Pancreas (tissue), 10 donors: ENCODE data around the gene NMU. TPM values are rescaled to one million over a fixed set of nuclear protein-coding genes. Genes with fewer than 3 reads are reported as not detected.

Experiments used
- ATAC-seq, 4 donors: fragments of 200-7000 bp; cut with Tn5 transposase; one replicate each; pipeline versions ENCODE4 v1.8.0 to v1.9.1; 2020; ENCODE audit warnings: mild to moderate bottlenecking in 4 of 4, moderate library complexity in 4 of 4
- DNase-seq, 6 donors: peaks; one replicate each; pipeline ENCODE4 v3.0.0-alpha.2; 2020
- FAIRE-seq: peaks from 2 replicates; lab custom pipeline; 2012; peaks lifted over from hg19 to GRCh38; lab: Jason Lieb, UNC
- H3K27ac ChIP-seq, 4 donors: fragments of 200-600 bp; sonication (generic); 1 replicate in 3 of 4; 2 replicates in 1 of 4; pipeline versions ENCODE4 v1.5.0 to v1.8.0; 2020
- H3K27me3 ChIP-seq, 4 donors: fragments of 200-600 bp; one replicate each; pipeline ENCODE4 v1.8.0; 2021
- H3K36me3 ChIP-seq, 3 donors: fragments of 200-600 bp; sonication (generic) in 1 of 3; one replicate each; pipeline versions ENCODE4 v1.5.0 to v1.8.0; 2020 to 2021
- H3K4me1 ChIP-seq, 3 donors: fragments of 200-600 bp; one replicate each; pipeline ENCODE4 v1.8.0; 2021
- H3K4me3 ChIP-seq, 4 donors: fragments of 200-600 bp; sonication (generic) in 2 of 4; one replicate each; pipeline versions ENCODE4 v1.5.0 to v1.8.0; 2020 to 2021
- H3K9me3 ChIP-seq, 4 donors: fragments of 200-600 bp; one replicate each; pipeline ENCODE4 v1.8.0; 2021
- CTCF ChIP-seq, 4 donors: fragments of 200-600 bp; sonication (generic) in 3 of 4; IDR thresholded peaks; one replicate each; pipeline versions ENCODE4 v1.5.0 to v1.8.0; 2021; ENCODE audit warnings: antibody characterized with exemption in 4 of 4
- WGBS, 2 donors: extraction: QIAGEN DNeasy Blood & Tissue Kit; methylation state at CpG; one replicate each; pipeline ENCODE4 v1.1.7; 2013; 5-methylcytosine and 5-hydroxymethylcytosine counted together
- intact Hi-C, 3 donors: fragments of 100-400 bp; cut with DNase I; formaldehyde crosslinking; loops; one replicate each; pipeline versions ENCODE4 v1.11.1 to v1.14.2; 2022
- polyA plus RNA-seq, 2 donors: library from polyadenylated mRNA; stranded (reverse); fragments of 200-250 nt; gene quantifications; one replicate each; pipeline ENCODE4 v1.2.3, GENCODE V29; 2013
- total RNA-seq, 6 donors: library from RNA; stranded (reverse); fragmentation: NEBNext Ultra II Directional in 4 of 6; extraction: Animal tissue kit (Norgen Biotek cat#: 25700) in 4 of 6; gene quantifications; one replicate each; pipeline versions ENCODE4 v1.2.1 to v1.2.4, GENCODE V29; 2021 to 2023
- donor health status: healthy with polysubstance abuse.
- donor health status: DM: no; HTN: no; CAD: no; lungs with moderate emphysema.
- donor health status: DM: no; HTN: no; CAD: no.
- donor health status: control.
- donor health status: control.
- donor health status: Bipolar disorder and iron deficiency.
- donor health status: DM: yes; HTN: yes; CAD: no.
- donor health status: DM: no; HTN: no; CAD: no.
- donor health status: DM: no; HTN: no; CAD: no.
- donor health status: DM: yes; HTN: yes; CAD: no.

The NMU gene
- total and polyA plus RNA-seq, 8 donors, result 0.76 TPM; not detected in 7

- WGBS, 2 donors, result 29 to 40% methylated on average over 4 of the region's 4 CpGs
- Histone ChIP-seq H3K4me3 (no peak overlapping the region), H3K9me3 (no peaks in the 10 kb centered on the region), H3K27me3 (no peaks in the 10 kb centered on the region), H3K36me3 (no peaks in the 10 kb centered on the region), H3K27ac (no peak overlapping the region), H3K4me1 (no peaks in the 10 kb centered on the region)
- no peak for DNase-seq
- FAIRE-seq, result no peak
- intact Hi-C loops, result no loop called here
- ATAC-seq, result no peak
- no peak for TF ChIP-seq CTCF (IDR thresholded peaks at IDR 0.05)
Measured at GRCh38 chr4:55675196-55675793, 39.2 kb upstream of the NMU start.

- Histone ChIP-seq H3K27ac (no peak overlapping the region), H3K4me3 (no peak overlapping the region), H3K36me3 (no peaks in the 10 kb centered on the region), H3K4me1 (no peaks in the 10 kb centered on the region), H3K27me3 (no peaks in the 10 kb centered on the region), H3K9me3 (no peaks in the 10 kb centered on the region)
- no peak for DNase-seq
- intact Hi-C loops, result no loop called here
- TF ChIP-seq CTCF (IDR thresholded peaks at IDR 0.05), result no peak
- no peak for ATAC-seq
- no peak for FAIRE-seq
- 54 to 82% methylated on average over 1 of the region's 1 CpG for WGBS, 2 donors
Measured at GRCh38 chr4:55673424-55673823, 37.3 kb upstream of the NMU start.

GRCh38 chr4:55671667-55672066 is 35.6 kb upstream of the NMU start:
- no peak for TF ChIP-seq CTCF (IDR thresholded peaks at IDR 0.05)
- Histone ChIP-seq H3K4me3 (no peak overlapping the region), H3K9me3 (no peaks in the 10 kb centered on the region), H3K27ac (no peak overlapping the region), H3K27me3 (no peaks in the 10 kb centered on the region), H3K4me1 (no peaks in the 10 kb centered on the region), H3K36me3 (no peaks in the 10 kb centered on the region)
- ATAC-seq (no peak), DNase-seq (no peak), FAIRE-seq (no peak)
- intact Hi-C loops, result no loop called here

DNA sequence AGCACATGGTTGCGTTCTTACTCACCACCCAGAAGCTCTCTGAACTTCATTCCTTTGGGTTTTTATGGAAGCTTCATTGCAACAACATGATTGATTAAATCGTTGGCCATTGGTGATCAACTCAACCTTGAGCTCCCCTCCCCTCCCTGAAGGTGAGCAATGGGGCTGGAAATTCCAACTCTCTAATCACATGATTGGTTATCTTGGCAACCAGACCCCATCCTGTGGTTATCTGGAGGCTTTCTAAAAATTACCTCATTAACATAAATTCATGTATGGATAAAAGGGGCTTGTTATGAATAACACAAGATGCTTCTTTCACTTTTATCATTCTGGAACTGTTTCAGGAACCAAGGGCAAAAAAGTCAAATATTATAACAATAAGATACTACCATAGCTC is 34.6 kb upstream of the NMU start:
- H3K27me3 ChIP-seq, result no peaks in the 10 kb centered on the region
- H3K4me3 ChIP-seq, result no peak overlapping the region
- intact Hi-C loops, result no loop called here
- WGBS, 2 donors, result 58 to 61% methylated on average over 2 of the region's 2 CpGs
- H3K4me1 ChIP-seq, result no peaks in the 10 kb centered on the region
- DNase-seq, result no peak
- H3K9me3 ChIP-seq, result no peaks in the 10 kb centered on the region
- no peak for TF ChIP-seq CTCF (IDR thresholded peaks at IDR 0.05)
- ATAC-seq, result no peak
- FAIRE-seq, result no peak
- H3K27ac ChIP-seq, result no peak overlapping the region
- no peaks in the 10 kb centered on the region for H3K36me3 ChIP-seq

GRCh38 chr4:55668449-55668848 is 32.4 kb upstream of the NMU start:
- ATAC-seq (no peak), FAIRE-seq (no peak), DNase-seq (no peak)
- H3K27ac ChIP-seq, result no peak overlapping the region
- H3K4me3 ChIP-seq, result no peak overlapping the region
- H3K27me3 ChIP-seq, result no peaks in the 10 kb centered on the region
- H3K4me1 ChIP-seq, result no peaks in the 10 kb centered on the region
- TF ChIP-seq CTCF (IDR thresholded peaks at IDR 0.05), result no peak
- no peaks in the 10 kb centered on the region for H3K9me3 ChIP-seq
- WGBS, 2 donors, result 60 to 62% methylated on average over 6 of the region's 6 CpGs
- no peaks in the 10 kb centered on the region for H3K36me3 ChIP-seq
- intact Hi-C loops, result no loop called here
